ENCODE data around the gene DAZAP1. TPM values are rescaled to one million over a fixed set of nuclear protein-coding genes. Genes with fewer than 3 reads are reported as not detected.

The DAZAP1 gene
- total RNA-seq, 4 donors from 2014 or later, result 45.3 to 75.4 (median 64.0) TPM

- peaks cover 0 to 74% of the 10 kb centered on the region in 2 donors for H3K36me3 ChIP-seq
- no peak overlapping the region for H3K4me3 ChIP-seq
- 85% methylated on average over 7 of the region's 17 CpGs; no CpG with 5 or more reads in 1 of the 2 donors for WGBS, 2 donors (ENCODE audit: low coverage in 1 of 2)
- TF ChIP-seq EP300 (IDR thresholded peaks at IDR 0.05) (no peak), POLR2AphosphoS5 (IDR thresholded peaks at IDR 0.05) (no peak)
- no peaks in the 10 kb centered on the region for H3K9me3 ChIP-seq
- ATAC-seq, result no peak
- H3K27ac ChIP-seq, result no peak overlapping the region
- H3K4me1 ChIP-seq, result peaks cover 0 to 26% (median 9%) of the 10 kb centered on the region in 3 donors
- H3K27me3 ChIP-seq, result no peaks in the 10 kb centered on the region
Observed at GRCh38 chr19:1393841-1394240, 13.5 kb upstream of the DAZAP1 start.

- Histone ChIP-seq H3K36me3 (peaks cover 0 to 68% of the 10 kb centered on the region in 2 donors), H3K4me1 (peaks cover 0 to 30% (median 9%) of the 10 kb centered on the region in 3 donors), H3K4me3 (no peak overlapping the region), H3K27me3 (no peaks in the 10 kb centered on the region), H3K9me3 (no peaks in the 10 kb centered on the region), H3K27ac (no peak overlapping the region)
- peak; percentile 11 for ATAC-seq
- 57% methylated on average over 14 of the region's 43 CpGs; no CpG with 5 or more reads in 1 of the 2 donors for WGBS, 2 donors (ENCODE audit: low coverage in 1 of 2)
- TF ChIP-seq EP300 (IDR thresholded peaks at IDR 0.05), result no peak
- no peak for TF ChIP-seq POLR2A (IDR thresholded peaks at IDR 0.05)
- TF ChIP-seq POLR2AphosphoS5 (IDR thresholded peaks at IDR 0.05), result no peak
- no peak for TF ChIP-seq CTCF (IDR thresholded peaks at IDR 0.05)
Observed at GRCh38 chr19:1394252-1395193, 12.9 kb upstream of the DAZAP1 start.

- H3K27me3 ChIP-seq, result no peaks in the 10 kb centered on the region
- H3K4me1 ChIP-seq, result peaks cover 0 to 39% (median 11%) of the 10 kb centered on the region in 3 donors
- H3K27ac ChIP-seq, result no peak overlapping the region
- no peaks in the 10 kb centered on the region for H3K9me3 ChIP-seq
- ATAC-seq, result peak; percentile 11
- 60 to 69% methylated on average over 1 to 6 of the region's 52 CpGs for WGBS, 2 donors (ENCODE audit: low coverage in 1 of 2)
- no peak overlapping the region for H3K4me3 ChIP-seq
- H3K36me3 ChIP-seq, result peaks cover 0 to 60% of the 10 kb centered on the region in 2 donors
- TF ChIP-seq POLR2AphosphoS5 (IDR thresholded peaks at IDR 0.05) (no peak), POLR2A (IDR thresholded peaks at IDR 0.05) (no peak), CTCF (IDR thresholded peaks at IDR 0.05) (no peak), EP300 (IDR thresholded peaks at IDR 0.05) (no peak)
Observed at GRCh38 chr19:1395194-1396018, 12.0 kb upstream of the DAZAP1 start.

GRCh38 chr19:1396019-1396767, 11.2 kb upstream of the DAZAP1 start:
- TF ChIP-seq POLR2A (IDR thresholded peaks at IDR 0.05), result no peak
- TF ChIP-seq EP300 (IDR thresholded peaks at IDR 0.05), result no peak
- no peak for TF ChIP-seq CTCF (IDR thresholded peaks at IDR 0.05)
- TF ChIP-seq POLR2AphosphoS5 (IDR thresholded peaks at IDR 0.05), result no peak
- 20 to 30% methylated on average over 1 to 2 of the region's 25 CpGs for WGBS, 2 donors (ENCODE audit: low coverage in 1 of 2)
- Histone ChIP-seq H3K4me3 (no peak overlapping the region), H3K4me1 (peaks cover 3 to 47% (median 19%) of the 10 kb centered on the region in 3 donors), H3K27ac (no peak overlapping the region), H3K9me3 (no peaks in the 10 kb centered on the region), H3K27me3 (no peaks in the 10 kb centered on the region), H3K36me3 (peaks cover 0 to 52% of the 10 kb centered on the region in 2 donors)
- ATAC-seq, result no peak

All from gastroesophageal sphincter (tissue), 4 donors.